ENCODE results near the gene TRAF2.

Gene TRAF2

GRCh38 chr9:136937186-136938001 lies 51.1 kb downstream of the TRAF2 start:
- Histone ChIP-seq H3K4me1 (ENCODE audit: low read depth, poor library complexity, severe bottlenecking) (no peaks in the 10 kb centered on the region), H3K4me3 (IDR thresholded peaks at IDR 0.05; ENCODE audit: insufficient read depth, low read depth, low read length) (no peak overlapping the region), H4K20me1 (ENCODE audit: insufficient read depth) (no peaks in the 10 kb centered on the region), H2AFZ (ENCODE audit: low read depth) (no peak overlapping the region), H3K9ac (no peak overlapping the region), H3K36me3 (ENCODE audit: insufficient read depth) (peaks cover 3% of the 10 kb centered on the region; the same call in 1 of the 2 replicates), H3K27me3 (ENCODE audit: insufficient read depth, low read depth) (no peaks in the 10 kb centered on the region), H3K4me2 (no peak overlapping the region), H3K79me2 (ENCODE audit: insufficient read depth, low read depth) (peaks cover 2% of the 10 kb centered on the region; the same call in 1 of the 2 replicates), H3K27ac (no peak overlapping the region)
- TF ChIP-seq, protein P1, sequence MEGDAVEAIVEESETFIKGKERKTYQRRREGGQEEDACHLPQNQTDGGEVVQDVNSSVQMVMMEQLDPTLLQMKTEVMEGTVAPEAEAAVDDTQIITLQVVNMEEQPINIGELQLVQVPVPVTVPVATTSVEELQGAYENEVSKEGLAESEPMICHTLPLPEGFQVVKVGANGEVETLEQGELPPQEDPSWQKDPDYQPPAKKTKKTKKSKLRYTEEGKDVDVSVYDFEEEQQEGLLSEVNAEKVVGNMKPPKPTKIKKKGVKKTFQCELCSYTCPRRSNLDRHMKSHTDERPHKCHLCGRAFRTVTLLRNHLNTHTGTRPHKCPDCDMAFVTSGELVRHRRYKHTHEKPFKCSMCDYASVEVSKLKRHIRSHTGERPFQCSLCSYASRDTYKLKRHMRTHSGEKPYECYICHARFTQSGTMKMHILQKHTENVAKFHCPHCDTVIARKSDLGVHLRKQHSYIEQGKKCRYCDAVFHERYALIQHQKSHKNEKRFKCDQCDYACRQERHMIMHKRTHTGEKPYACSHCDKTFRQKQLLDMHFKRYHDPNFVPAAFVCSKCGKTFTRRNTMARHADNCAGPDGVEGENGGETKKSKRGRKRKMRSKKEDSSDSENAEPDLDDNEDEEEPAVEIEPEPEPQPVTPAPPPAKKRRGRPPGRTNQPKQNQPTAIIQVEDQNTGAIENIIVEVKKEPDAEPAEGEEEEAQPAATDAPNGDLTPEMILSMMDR (conservative IDR thresholded peaks at IDR 0.05; ENCODE audit: low read depth, low read length) = no peak

GRCh38 chr9:136939431-136939995 lies 53.2 kb downstream of the TRAF2 start:
- Histone ChIP-seq H3K79me2 (ENCODE audit: insufficient read depth, low read depth) (peaks cover 18% of the 10 kb centered on the region; the same call in 1 of the 2 replicates), H3K4me3 (IDR thresholded peaks at IDR 0.05; ENCODE audit: insufficient read depth, low read depth, low read length) (no peak overlapping the region), H3K4me1 (ENCODE audit: low read depth, poor library complexity, severe bottlenecking) (no peaks in the 10 kb centered on the region), H3K36me3 (ENCODE audit: insufficient read depth) (peaks cover 3% of the 10 kb centered on the region; the same call in 1 of the 2 replicates), H4K20me1 (ENCODE audit: insufficient read depth) (no peaks in the 10 kb centered on the region), H2AFZ (ENCODE audit: low read depth) (no peak overlapping the region), H3K4me2 (no peak overlapping the region), H3K27me3 (ENCODE audit: insufficient read depth, low read depth) (no peaks in the 10 kb centered on the region), H3K27ac (no peak overlapping the region), H3K9ac (no peak overlapping the region)
- TF ChIP-seq, protein P1 (conservative IDR thresholded peaks at IDR 0.05; ENCODE audit: low read depth, low read length) = no peak

GRCh38 chr9:136939996-136940525 lies 53.7 kb downstream of the TRAF2 start:
- H3K9ac ChIP-seq = no peak overlapping the region
- H3K27me3 ChIP-seq (ENCODE audit: insufficient read depth, low read depth) = no peaks in the 10 kb centered on the region
- no peak overlapping the region for H2AFZ ChIP-seq (ENCODE audit: low read depth)
- H3K79me2 ChIP-seq (ENCODE audit: insufficient read depth, low read depth) = peaks cover 18% of the 10 kb centered on the region; the same call in 1 of the 2 replicates
- no peaks in the 10 kb centered on the region for H4K20me1 ChIP-seq (ENCODE audit: insufficient read depth)
- H3K27ac ChIP-seq = no peak overlapping the region
- TF ChIP-seq, protein P1 (conservative IDR thresholded peaks at IDR 0.05; ENCODE audit: low read depth, low read length) = no peak
- H3K36me3 ChIP-seq (ENCODE audit: insufficient read depth) = peaks cover 3% of the 10 kb centered on the region; the same call in 1 of the 2 replicates
- no peak overlapping the region for H3K4me3 ChIP-seq (IDR thresholded peaks at IDR 0.05; ENCODE audit: insufficient read depth, low read depth, low read length)
- peaks cover 4% of the 10 kb centered on the region for H3K4me1 ChIP-seq (ENCODE audit: low read depth, poor library complexity, severe bottlenecking)
- H3K4me2 ChIP-seq = no peak overlapping the region

DNA sequence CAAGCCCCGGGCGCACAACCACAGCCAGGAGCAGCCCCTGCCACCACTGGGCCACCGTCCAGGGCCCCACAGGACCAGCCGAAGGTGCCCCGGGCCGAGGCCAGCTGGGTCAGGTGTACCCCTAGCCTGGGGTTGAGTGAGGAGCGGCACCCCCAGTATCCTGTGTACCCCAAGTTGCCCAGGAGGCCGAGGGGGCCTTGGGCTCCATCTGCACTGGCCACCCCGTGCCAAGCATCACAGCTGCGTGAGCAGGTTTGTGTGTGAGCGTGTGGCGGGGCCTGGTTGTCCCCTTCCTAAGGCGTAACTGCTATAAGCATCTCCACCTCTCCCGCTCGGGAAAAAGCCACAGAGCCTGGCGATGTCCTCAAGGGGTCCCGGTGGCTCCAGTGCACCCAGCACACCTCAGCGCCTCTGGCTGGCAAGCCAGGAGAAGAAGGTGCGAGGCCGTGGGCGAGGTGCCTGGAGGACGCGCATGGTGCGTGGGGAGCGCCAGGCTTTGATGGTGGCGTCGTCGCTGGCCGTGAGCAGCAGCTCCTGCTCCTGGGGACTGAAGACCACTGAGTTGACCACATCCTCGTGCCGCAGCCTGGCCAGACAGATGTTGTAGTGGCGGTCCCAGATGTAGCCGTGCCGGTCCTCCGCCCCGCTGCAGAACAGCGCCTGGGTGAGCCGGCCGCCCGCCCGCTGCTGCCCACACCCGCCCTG lies 54.4 kb downstream of the TRAF2 start:
- Histone ChIP-seq H2AFZ (ENCODE audit: low read depth) (no peak overlapping the region), H3K4me2 (no peak overlapping the region), H4K20me1 (ENCODE audit: insufficient read depth) (no peaks in the 10 kb centered on the region), H3K27me3 (ENCODE audit: insufficient read depth, low read depth) (no peaks in the 10 kb centered on the region), H3K27ac (no peak overlapping the region), H3K9ac (no peak overlapping the region), H3K79me2 (ENCODE audit: insufficient read depth, low read depth) (peaks cover 18% of the 10 kb centered on the region; the same call in 1 of the 2 replicates), H3K4me3 (IDR thresholded peaks at IDR 0.05; ENCODE audit: insufficient read depth, low read depth, low read length) (no peak overlapping the region), H3K36me3 (ENCODE audit: insufficient read depth) (peaks cover 3% of the 10 kb centered on the region; the same call in 1 of the 2 replicates), H3K4me1 (ENCODE audit: low read depth, poor library complexity, severe bottlenecking) (peaks cover 6% of the 10 kb centered on the region)
- TF ChIP-seq, protein P1 (conservative IDR thresholded peaks at IDR 0.05; ENCODE audit: low read depth, low read length) = no peak
